Vagina (tissue), 2 donors: ENCODE data around the gene DMD. TPM values are rescaled to one million over a fixed set of nuclear protein-coding genes. Genes with fewer than 3 reads are reported as not detected.

ENCODE experiments used
- DNase-seq, 2 donors: peaks; one replicate each; pipeline ENCODE4 v3.0.0-alpha.2; 2017; ENCODE audit errors: extremely low spot score in 2 of 2
- H3K27ac ChIP-seq: fragments of 200-600 bp; sonication (generic); one replicate; pipeline ENCODE4 v1.5.1; 2019
- H3K27me3 ChIP-seq: fragments of 200-600 bp; sonication (generic); one replicate; pipeline ENCODE4 v1.5.1; 2019
- H3K36me3 ChIP-seq, 2 donors: fragments of 200-600 bp; sonication (generic); one replicate each; pipeline ENCODE4 v1.5.1; 2017 to 2019
- H3K4me1 ChIP-seq: fragments of 200-600 bp; sonication (generic); one replicate; pipeline ENCODE4 v1.5.1; 2019
- H3K4me3 ChIP-seq, 2 donors: fragments of 200-600 bp; sonication (generic); 1 replicate in 1 of 2; 2 replicates in 1 of 2; pipeline ENCODE4 v1.5.1; 2016 to 2019
- H3K9me3 ChIP-seq: fragments of 200-600 bp; sonication (generic); one replicate; pipeline ENCODE4 v1.5.1; 2019
- POLR2A ChIP-seq, 2 donors: fragments of 450-650 bp; IDR thresholded peaks; one replicate each; pipeline ENCODE4 v1.6.1; 2017; ENCODE audit warnings: antibody characterized with exemption in 2 of 2, mild to moderate bottlenecking in 2 of 2, moderate library complexity in 2 of 2
- POLR2AphosphoS5 ChIP-seq, 2 donors: sonication (generic); formaldehyde crosslinking; IDR thresholded peaks; one replicate each; pipeline ENCODE4 v1.9.0; 2017; ENCODE audit warnings: antibody characterized with exemption in 2 of 2, mild to moderate bottlenecking in 2 of 2, low read depth in 1 of 2; ENCODE audit not compliant: insufficient read depth in 1 of 2
- intact Hi-C: fragments of 100-400 bp; cut with DNase I; formaldehyde crosslinking; loops from one replicate; pipeline ENCODE4 v1.15.1; 2023
- total RNA-seq: library from RNA; depleted of rRNA; stranded (reverse); fragments of >200 nt; gene quantifications from one replicate; pipeline ENCODE4 v1.2.3, GENCODE V29; 2016
- TF ChIP-seq, protein P1 (sequence below), 3 experiments: fragments of 450-650 bp in 2 of 3; fragments of 200-600 bp in 1 of 3; sonication (generic) in 1 of 3; IDR thresholded peaks; one replicate each; pipeline ENCODE4 v1.5.1; 2017 to 2019; ENCODE audit warnings: antibody characterized with exemption in 3 of 3, mild to moderate bottlenecking in 2 of 3, moderate library complexity in 2 of 3

Gene DMD
- total RNA-seq, 1 donor from 2014 or later, result 25.8 TPM

DNA sequence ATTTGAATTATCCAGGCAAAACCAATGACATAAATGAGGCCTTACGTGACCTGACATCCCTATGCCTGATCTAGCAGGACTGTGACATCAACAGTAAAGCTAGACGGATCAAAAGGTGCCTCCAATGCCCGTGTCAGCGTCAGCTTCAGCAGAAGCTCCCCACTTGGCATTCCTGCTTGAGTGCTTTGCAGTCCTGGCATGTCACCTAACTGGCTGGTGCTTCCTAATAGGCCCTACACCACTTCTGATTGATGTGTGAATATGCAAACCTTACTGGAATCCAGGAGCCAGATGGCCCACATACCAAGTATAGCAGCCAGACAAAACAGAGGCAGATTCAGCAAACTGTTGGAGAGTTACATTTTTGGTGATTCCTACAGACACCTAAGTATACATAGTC, 224.2 kb downstream of the DMD start:
- intact Hi-C loops, result no loop called here
- Histone ChIP-seq H3K4me1 (no peaks in the 10 kb centered on the region), H3K36me3 (no peaks in the 10 kb centered on the region), H3K27me3 (no peaks in the 10 kb centered on the region), H3K27ac (no peak overlapping the region), H3K9me3 (no peaks in the 10 kb centered on the region), H3K4me3 (no peak overlapping the region)
- no peak for TF ChIP-seq POLR2AphosphoS5 (IDR thresholded peaks at IDR 0.05; ENCODE audit: insufficient read depth in 1 of 2, low read depth in 1 of 2)
- no peak for TF ChIP-seq POLR2A (IDR thresholded peaks at IDR 0.05)
- TF ChIP-seq, protein P1, sequence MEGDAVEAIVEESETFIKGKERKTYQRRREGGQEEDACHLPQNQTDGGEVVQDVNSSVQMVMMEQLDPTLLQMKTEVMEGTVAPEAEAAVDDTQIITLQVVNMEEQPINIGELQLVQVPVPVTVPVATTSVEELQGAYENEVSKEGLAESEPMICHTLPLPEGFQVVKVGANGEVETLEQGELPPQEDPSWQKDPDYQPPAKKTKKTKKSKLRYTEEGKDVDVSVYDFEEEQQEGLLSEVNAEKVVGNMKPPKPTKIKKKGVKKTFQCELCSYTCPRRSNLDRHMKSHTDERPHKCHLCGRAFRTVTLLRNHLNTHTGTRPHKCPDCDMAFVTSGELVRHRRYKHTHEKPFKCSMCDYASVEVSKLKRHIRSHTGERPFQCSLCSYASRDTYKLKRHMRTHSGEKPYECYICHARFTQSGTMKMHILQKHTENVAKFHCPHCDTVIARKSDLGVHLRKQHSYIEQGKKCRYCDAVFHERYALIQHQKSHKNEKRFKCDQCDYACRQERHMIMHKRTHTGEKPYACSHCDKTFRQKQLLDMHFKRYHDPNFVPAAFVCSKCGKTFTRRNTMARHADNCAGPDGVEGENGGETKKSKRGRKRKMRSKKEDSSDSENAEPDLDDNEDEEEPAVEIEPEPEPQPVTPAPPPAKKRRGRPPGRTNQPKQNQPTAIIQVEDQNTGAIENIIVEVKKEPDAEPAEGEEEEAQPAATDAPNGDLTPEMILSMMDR (IDR thresholded peaks at IDR 0.05), result no peak
- no peak for DNase-seq

DNA sequence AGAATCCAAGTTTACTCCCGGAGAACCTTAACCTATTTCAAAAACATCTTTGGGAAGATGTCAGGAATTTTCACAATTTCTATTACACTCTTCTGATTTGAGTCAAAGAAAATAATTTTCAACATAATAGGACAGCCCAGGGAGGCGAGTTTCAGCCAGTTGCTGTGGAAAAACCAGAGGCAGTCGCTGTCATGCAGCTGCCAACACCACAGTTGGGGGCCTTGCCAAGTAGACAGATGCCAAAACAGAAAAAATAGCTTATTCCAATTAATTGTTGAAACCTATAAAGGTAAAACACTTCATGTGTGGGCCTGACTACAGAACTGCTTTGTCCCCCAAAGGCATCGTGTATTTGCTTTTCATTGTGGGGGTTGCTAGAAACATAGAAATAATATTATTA, 225.8 kb downstream of the DMD start:
- Histone ChIP-seq H3K4me3 (no peak overlapping the region), H3K9me3 (no peaks in the 10 kb centered on the region), H3K27me3 (no peaks in the 10 kb centered on the region), H3K36me3 (no peaks in the 10 kb centered on the region), H3K27ac (no peak overlapping the region), H3K4me1 (no peaks in the 10 kb centered on the region)
- intact Hi-C loops, result no loop called here
- no peak for DNase-seq
- TF ChIP-seq POLR2A (IDR thresholded peaks at IDR 0.05) (no peak), POLR2AphosphoS5 (IDR thresholded peaks at IDR 0.05; ENCODE audit: insufficient read depth in 1 of 2, low read depth in 1 of 2) (no peak)

DNA sequence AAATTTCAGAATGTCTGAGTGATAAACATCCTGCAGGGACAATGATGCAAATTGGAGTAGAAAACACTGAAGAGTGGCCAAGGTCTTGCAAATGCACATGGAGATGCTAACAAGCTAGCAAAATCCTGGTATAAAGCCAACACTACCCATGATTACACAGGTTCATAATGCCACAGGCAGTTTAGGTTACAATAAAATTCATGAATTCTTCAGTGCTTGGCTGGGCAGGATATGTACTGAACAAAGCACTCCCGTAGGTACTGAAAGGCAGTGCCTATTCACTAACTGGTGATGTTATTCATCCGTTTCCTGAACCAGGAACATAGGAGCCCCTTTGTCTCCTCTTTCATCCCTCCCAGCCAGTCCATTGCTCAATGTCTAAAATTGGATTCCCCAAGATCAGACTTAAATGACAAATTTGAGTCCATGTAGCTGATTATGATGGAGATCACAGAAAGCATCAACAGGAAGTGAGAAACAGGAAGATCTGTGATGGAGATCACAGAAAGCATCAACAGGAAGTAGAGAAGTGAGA, 244.5 kb downstream of the DMD start:
- no peak for TF ChIP-seq POLR2AphosphoS5 (IDR thresholded peaks at IDR 0.05; ENCODE audit: insufficient read depth in 1 of 2, low read depth in 1 of 2)
- TF ChIP-seq, protein P1 (IDR thresholded peaks at IDR 0.05), result no peak
- TF ChIP-seq POLR2A (IDR thresholded peaks at IDR 0.05), result no peak
- no peak overlapping the region for H3K4me3 ChIP-seq
- no peaks in the 10 kb centered on the region for H3K27me3 ChIP-seq
- H3K9me3 ChIP-seq, result no peaks in the 10 kb centered on the region
- no peaks in the 10 kb centered on the region for H3K4me1 ChIP-seq
- DNase-seq, result no peak
- no peaks in the 10 kb centered on the region for H3K36me3 ChIP-seq
- no peak overlapping the region for H3K27ac ChIP-seq
- intact Hi-C loops, result no loop called here

DNA sequence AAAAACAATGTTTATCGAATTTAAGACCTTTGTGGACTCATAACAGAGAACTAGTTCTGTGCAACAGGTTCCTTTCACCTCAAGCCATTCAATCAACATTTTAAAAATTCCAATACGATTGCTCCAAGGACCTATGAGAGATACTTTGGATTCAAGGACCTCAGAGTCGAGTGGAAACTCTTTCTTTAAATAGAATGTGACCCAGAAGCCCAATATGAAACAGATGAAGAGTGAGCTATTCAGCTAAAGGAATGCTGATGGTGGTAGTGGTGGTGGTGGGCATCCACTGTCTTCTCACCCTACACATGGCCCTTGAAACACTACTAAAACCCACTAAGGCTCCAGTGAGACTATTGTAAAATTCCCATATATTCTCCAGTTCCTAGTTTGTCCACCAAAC, 257.2 kb downstream of the DMD start:
- DNase-seq, result no peak
- Histone ChIP-seq H3K4me1 (no peaks in the 10 kb centered on the region), H3K36me3 (no peaks in the 10 kb centered on the region), H3K27me3 (no peaks in the 10 kb centered on the region), H3K9me3 (no peaks in the 10 kb centered on the region), H3K27ac (no peak overlapping the region), H3K4me3 (no peak overlapping the region)
- TF ChIP-seq POLR2A (IDR thresholded peaks at IDR 0.05) (no peak), POLR2AphosphoS5 (IDR thresholded peaks at IDR 0.05; ENCODE audit: insufficient read depth in 1 of 2, low read depth in 1 of 2) (no peak)
- TF ChIP-seq, protein P1 (IDR thresholded peaks at IDR 0.05), result no peak
- intact Hi-C loops, result no loop called here

DNA sequence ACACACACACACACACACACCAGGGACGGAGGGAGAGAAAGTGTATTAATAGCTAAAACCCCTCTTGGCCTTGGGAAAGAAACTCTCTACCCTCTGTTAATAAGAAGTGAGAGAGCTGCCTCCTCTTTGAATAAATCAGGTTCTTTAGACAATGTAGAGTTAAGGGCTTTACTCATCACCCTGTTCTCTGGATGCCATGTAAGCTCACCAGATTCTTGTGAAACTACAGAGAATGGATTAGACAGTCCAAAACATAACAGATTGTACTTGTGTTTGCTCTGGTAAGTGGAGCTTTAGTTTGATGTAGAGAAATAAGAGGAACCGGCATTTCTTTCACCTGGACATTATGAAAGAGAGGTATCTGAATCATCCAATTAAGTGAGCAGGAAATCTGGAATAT, 263.2 kb downstream of the DMD start:
- no peak overlapping the region for H3K4me3 ChIP-seq
- no peaks in the 10 kb centered on the region for H3K4me1 ChIP-seq
- no peaks in the 10 kb centered on the region for H3K36me3 ChIP-seq
- DNase-seq, result no peak
- H3K27ac ChIP-seq, result no peak overlapping the region
- TF ChIP-seq, protein P1 (IDR thresholded peaks at IDR 0.05), result no peak
- TF ChIP-seq POLR2AphosphoS5 (IDR thresholded peaks at IDR 0.05; ENCODE audit: insufficient read depth in 1 of 2, low read depth in 1 of 2) (no peak), POLR2A (IDR thresholded peaks at IDR 0.05) (no peak)
- intact Hi-C loops, result no loop called here
- no peaks in the 10 kb centered on the region for H3K9me3 ChIP-seq
- H3K27me3 ChIP-seq, result no peaks in the 10 kb centered on the region
